GM12891 (cell line): ENCODE data around the gene PHF2.

Source experiments
- POLR2A ChIP-seq: IDR thresholded peaks from 2 replicates; pipeline ENCODE4 v1.6.1; 2011; ENCODE audit warnings: low read depth, low read length, control low read depth
- POLR2AphosphoS5 ChIP-seq: IDR thresholded peaks from 2 replicates; pipeline ENCODE4 v1.6.1; 2011; ENCODE audit warnings: low read depth, low read length, control low read depth
- SPI1 ChIP-seq: IDR thresholded peaks from 2 replicates; pipeline ENCODE4 v1.6.1; 2011; ENCODE audit warnings: low read depth, low read length, control low read depth
- TAF1 ChIP-seq: IDR thresholded peaks from 2 replicates; pipeline ENCODE4 v1.6.1; 2011; ENCODE audit warnings: low read depth, low read length, control low read depth

- TF ChIP-seq POLR2A (no peak), POLR2AphosphoS5 (no peak), TAF1 (no peak), SPI1 (no peak)
These were observed 17.8 kb downstream of the PHF2 start for GRCh38 chr9:93594041-93594756.
